Measurements from ENCODE around the gene SMIM24.

The SMIM24 gene

GRCh38 chr19:3470500-3471128 is 9.7 kb downstream of the SMIM24 start:
- DNase-seq, result no peak

GRCh38 chr19:3469638-3470499 is 10.5 kb downstream of the SMIM24 start:
- DNase-seq, result no peak

- DNase-seq, result no peak
Measured at GRCh38 chr19:3468211-3468610, 12.1 kb downstream of the SMIM24 start.

GRCh38 chr19:3467437-3468198 is 12.7 kb downstream of the SMIM24 start:
- no peak for DNase-seq

GRCh38 chr19:3466635-3467034 is 13.7 kb downstream of the SMIM24 start:
- no peak for DNase-seq

- DNase-seq, result no peak
Measured at GRCh38 chr19:3465552-3465951, 14.8 kb downstream of the SMIM24 start.

GRCh38 chr19:3464587-3465235 is 15.6 kb downstream of the SMIM24 start:
- no peak for DNase-seq

- DNase-seq, result no peak
Measured at GRCh38 chr19:3463714-3464586, 16.4 kb downstream of the SMIM24 start.

- no peak for DNase-seq
Measured at GRCh38 chr19:3462991-3463713, 17.2 kb downstream of the SMIM24 start.

- no peak for DNase-seq
Measured at GRCh38 chr19:3459965-3460582, 20.3 kb downstream of the SMIM24 start.

GRCh38 chr19:3459089-3459881 is 21.0 kb downstream of the SMIM24 start:
- DNase-seq, result no peak

- no peak for DNase-seq
Measured at GRCh38 chr19:3458229-3459088, 21.9 kb downstream of the SMIM24 start.

GRCh38 chr19:3457528-3458228 is 22.6 kb downstream of the SMIM24 start:
- DNase-seq, result no peak

GRCh38 chr19:3456925-3457527 is 23.3 kb downstream of the SMIM24 start:
- DNase-seq, result no peak

GRCh38 chr19:3455960-3456601 is 24.2 kb downstream of the SMIM24 start:
- no peak for DNase-seq

- no peak for DNase-seq
Measured at GRCh38 chr19:3455393-3455955, 24.9 kb downstream of the SMIM24 start.

Measured in GOT3 (cell line).